Liver (tissue), 9 donors: ENCODE data around the gene CAMK1D. TPM values are rescaled to one million over a fixed set of nuclear protein-coding genes. Genes with fewer than 3 reads are reported as not detected.

ENCODE experiments used
- DNase-seq: peaks from one replicate; pipeline ENCODE4 v3.0.0-alpha.2; 2017; ENCODE audit warnings: low spot score
- H3K27ac ChIP-seq, 2 donors: one replicate each; pipeline ENCODE4 v1.7.0; 2013; ENCODE audit warnings: inconsistent platforms in 2 of 2, low read length in 2 of 2, control low read depth in 1 of 2, low read depth in 1 of 2, mild to moderate bottlenecking in 1 of 2
- H3K27me3 ChIP-seq, 4 donors: one replicate each; pipeline versions ENCODE4 v1.6.1 to v1.7.0; 2013; ENCODE audit warnings: low read length in 3 of 4, inconsistent platforms in 1 of 4, mild to moderate bottlenecking in 1 of 4, moderate library complexity in 1 of 4; ENCODE audit not compliant: control insufficient read depth in 4 of 4, insufficient read depth in 4 of 4
- H3K36me3 ChIP-seq, 4 donors: one replicate each; pipeline versions ENCODE4 v1.6.1 to v1.7.0; 2013; ENCODE audit warnings: low read length in 3 of 4, mild to moderate bottlenecking in 3 of 4, low read depth in 1 of 4, moderate library complexity in 1 of 4; ENCODE audit not compliant: control insufficient read depth in 4 of 4, insufficient read depth in 3 of 4
- H3K4me1 ChIP-seq, 4 donors: one replicate each; pipeline versions ENCODE4 v1.6.1 to v1.7.0; 2013; ENCODE audit warnings: low read length in 3 of 4, mild to moderate bottlenecking in 3 of 4, moderate library complexity in 1 of 4; ENCODE audit not compliant: control insufficient read depth in 4 of 4, insufficient read depth in 4 of 4
- H3K4me3 ChIP-seq, 3 donors: one replicate each; pipeline versions ENCODE4 v1.6.1 to v1.7.0; 2013; ENCODE audit warnings: low read length in 3 of 3, control low read depth in 1 of 3, low read depth in 1 of 3, mild to moderate bottlenecking in 1 of 3
- H3K9ac ChIP-seq, 2 donors: one replicate each; pipeline ENCODE4 v1.7.0; 2013; ENCODE audit warnings: low read length in 2 of 2, mild to moderate bottlenecking in 2 of 2, moderate library complexity in 2 of 2, control low read depth in 1 of 2, low read depth in 1 of 2
- H3K9me3 ChIP-seq, 4 donors: one replicate each; pipeline versions ENCODE4 v1.6.1 to v1.7.0; 2013; ENCODE audit warnings: low read length in 3 of 4; ENCODE audit not compliant: control insufficient read depth in 4 of 4
- ATF3 ChIP-seq: IDR thresholded peaks from 2 replicates; pipeline ENCODE4 v1.6.1; 2016; ENCODE audit warnings: antibody characterized with exemption
- CTCF ChIP-seq: fragments of 150-350 bp; IDR thresholded peaks from 2 replicates; pipeline ENCODE4 v1.5.1; 2017; ENCODE audit warnings: improper control_type of control experiment, low read depth, low read length; ENCODE audit not compliant: missing input control
- EGR1 ChIP-seq, 2 donors: IDR thresholded peaks; 2 replicates each; pipeline ENCODE4 v1.6.1; 2016 to 2018; ENCODE audit warnings: antibody characterized with exemption in 2 of 2, low read depth in 2 of 2
- FOXA1 ChIP-seq: IDR thresholded peaks from 2 replicates; pipeline ENCODE4 v1.6.1; 2016; ENCODE audit warnings: antibody characterized with exemption
- FOXA2 ChIP-seq: IDR thresholded peaks from 2 replicates; pipeline ENCODE4 v1.6.1; 2016; ENCODE audit warnings: antibody characterized with exemption
- GABPA ChIP-seq, 2 donors: IDR thresholded peaks in 1 of 2; conservative IDR thresholded peaks in 1 of 2; 2 replicates each; pipeline ENCODE4 v1.6.1; 2016; ENCODE audit warnings: antibody characterized with exemption in 2 of 2, mild to moderate bottlenecking in 1 of 2, moderate library complexity in 1 of 2
- HNF4A ChIP-seq, 2 donors: conservative IDR thresholded peaks; 2 replicates each; pipeline ENCODE4 v1.6.1; 2016; ENCODE audit warnings: antibody characterized with exemption in 2 of 2, mild to moderate bottlenecking in 2 of 2
- HNF4G ChIP-seq: IDR thresholded peaks from 2 replicates; pipeline ENCODE4 v1.6.1; 2016; ENCODE audit warnings: antibody characterized with exemption
- JUND ChIP-seq, 2 donors: IDR thresholded peaks; 2 replicates each; pipeline ENCODE4 v1.6.1; 2016; ENCODE audit warnings: antibody characterized with exemption in 2 of 2
- MAX ChIP-seq: IDR thresholded peaks from 2 replicates; pipeline ENCODE4 v1.6.1; 2016; ENCODE audit warnings: antibody characterized with exemption
- NR2F2 ChIP-seq: IDR thresholded peaks from 2 replicates; pipeline ENCODE4 v1.6.1; 2016; ENCODE audit warnings: antibody characterized with exemption
- RAD21 ChIP-seq, 2 donors: IDR thresholded peaks; 2 replicates each; pipeline ENCODE4 v1.6.1; 2016; ENCODE audit warnings: antibody characterized with exemption in 2 of 2, mild to moderate bottlenecking in 2 of 2
- REST ChIP-seq: IDR thresholded peaks from 2 replicates; pipeline ENCODE4 v1.6.1; 2016; ENCODE audit warnings: antibody characterized with exemption, mild to moderate bottlenecking
- RXRA ChIP-seq, 2 donors: IDR thresholded peaks; 2 replicates each; pipeline ENCODE4 v1.6.1; 2017 to 2018; ENCODE audit warnings: antibody characterized with exemption in 2 of 2, mild to moderate bottlenecking in 1 of 2
- SP1 ChIP-seq: IDR thresholded peaks from 2 replicates; pipeline ENCODE4 v1.6.1; 2018; ENCODE audit warnings: antibody characterized with exemption, mild to moderate bottlenecking
- TAF1 ChIP-seq: conservative IDR thresholded peaks from 2 replicates; pipeline ENCODE4 v1.6.1; 2016; ENCODE audit warnings: antibody characterized with exemption, mild to moderate bottlenecking
- YY1 ChIP-seq: IDR thresholded peaks from 2 replicates; pipeline ENCODE4 v1.6.1; 2016; ENCODE audit warnings: antibody characterized with exemption, mild to moderate bottlenecking
- ZBTB33 ChIP-seq: IDR thresholded peaks from 2 replicates; pipeline ENCODE4 v1.6.1; 2016; ENCODE audit warnings: antibody characterized with exemption
- WGBS: extraction: QIAGEN DNeasy Blood & Tissue Kit; methylation state at CpG from one replicate; pipeline ENCODE4 v1.1.7; 2013; 5-methylcytosine and 5-hydroxymethylcytosine counted together
- polyA plus RNA-seq, 2 donors: library from polyadenylated mRNA; stranded (reverse) in 1 of 2; unstranded in 1 of 2; fragments of 200-250 nt in 1 of 2; fragments of >200 nt in 1 of 2; fragmentation: Nextera tagmentation in 1 of 2; extraction: Ambion mirVana in 1 of 2; gene quantifications; one replicate each; pipeline versions ENCODE4 v1.2.1 to v1.2.3, GENCODE V29; 2013 to 2015
- total RNA-seq, 2 donors: library from RNA; depleted of rRNA; stranded (reverse); fragments of >200 nt; gene quantifications; one replicate each; pipeline ENCODE4 v1.2.3, GENCODE V29; 2014
- donor health status: healthy.
- donor health status: healthy.
- donor health status: healthy.
- donor health status: healthy.
- donor health status: healthy.

Gene CAMK1D
- total and polyA plus RNA-seq, 4 donors: 2.7 to 10.1 (median 4.2) TPM

DNA sequence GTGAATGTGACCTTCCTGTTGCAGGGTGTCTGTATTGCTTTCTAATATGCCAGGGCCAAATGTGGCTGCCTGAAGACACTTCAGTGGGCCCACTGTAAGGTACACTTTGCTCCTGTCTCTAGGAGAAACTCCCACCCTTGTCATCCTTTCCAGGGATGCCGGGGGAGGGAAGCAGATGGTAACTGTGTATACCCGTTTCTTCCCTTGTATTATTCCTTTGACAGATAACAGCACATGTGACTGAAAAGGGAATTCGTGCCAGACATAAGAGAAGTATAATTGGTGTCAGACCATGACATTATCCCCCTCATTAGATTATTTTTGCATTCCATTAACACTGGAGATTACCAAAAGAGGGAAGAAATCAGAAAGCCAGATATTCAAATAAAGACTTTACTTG, 317.7 kb downstream of the CAMK1D start:
- no peak for TF ChIP-seq EGR1 (IDR thresholded peaks at IDR 0.05; ENCODE audit: low read depth in 2 of 2)
- Histone ChIP-seq H3K27ac (no peak overlapping the region), H3K9ac (no peak overlapping the region), H3K4me3 (no peak overlapping the region), H3K9me3 (no peaks in the 10 kb centered on the region), H3K4me1 (no peaks in the 10 kb centered on the region), H3K27me3 (no peaks in the 10 kb centered on the region), H3K36me3 (peaks cover 0 to 5% (median 2%) of the 10 kb centered on the region in 4 donors)
- no peak for DNase-seq
- WGBS: 90% methylated on average over 3 of the region's 3 CpGs

DNA sequence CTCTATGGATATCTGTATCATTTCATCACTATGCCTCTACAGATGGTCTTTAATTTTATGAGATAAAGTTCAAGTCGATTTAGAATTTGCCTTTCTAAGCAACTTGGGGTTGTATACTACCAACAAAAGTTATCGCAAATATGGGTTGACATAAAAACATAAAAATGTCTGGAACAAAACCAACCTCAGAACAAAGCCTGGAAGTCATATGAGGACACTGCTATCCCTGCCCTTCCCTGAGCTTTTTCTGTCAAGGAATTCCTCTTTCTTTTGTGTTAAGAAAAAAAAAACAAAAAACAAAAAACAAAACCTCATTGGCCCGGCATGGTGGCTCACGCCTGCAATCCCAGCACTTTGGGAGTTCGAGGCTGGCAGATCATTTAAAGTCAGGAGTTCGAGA, 319.3 kb downstream of the CAMK1D start:
- Histone ChIP-seq H3K4me1 (no peaks in the 10 kb centered on the region), H3K9me3 (no peaks in the 10 kb centered on the region), H3K9ac (no peak overlapping the region), H3K27me3 (no peaks in the 10 kb centered on the region), H3K4me3 (no peak overlapping the region), H3K27ac (no peak overlapping the region), H3K36me3 (peaks cover 0 to 5% (median 2%) of the 10 kb centered on the region in 4 donors)
- WGBS: 75% methylated on average over 6 of the region's 6 CpGs
- no peak for DNase-seq
- TF ChIP-seq SP1 (no peak), MAX (no peak), RAD21 (IDR thresholded peaks at IDR 0.05) (no peak), HNF4A (conservative IDR thresholded peaks at IDR 0.05) (no peak), NR2F2 (no peak), REST (no peak), FOXA1 (no peak), HNF4G (no peak), YY1 (no peak), ATF3 (no peak), TAF1 (no peak), ZBTB33 (no peak), EGR1 (IDR thresholded peaks at IDR 0.05; ENCODE audit: low read depth in 2 of 2) (no peak), FOXA2 (no peak), GABPA (IDR thresholded peaks at IDR 0.05 in 1 of 2, conservative IDR thresholded peaks at IDR 0.05 in 1 of 2) (no peak), JUND (IDR thresholded peaks at IDR 0.05) (no peak), RXRA (IDR thresholded peaks at IDR 0.05) (no peak), CTCF (no peak)
